GM18498 (cell line): ENCODE measurements around the gene NAV3.

Experiments used
- ATAC-seq: cut with Tn5 transposase; IDR thresholded peaks from one replicate; pipeline ENCODE4 v1.9.1; 2021; ENCODE audit warnings: mild to moderate bottlenecking, moderate library complexity; ENCODE audit not compliant: unreplicated experiment

NAV3 gene

GRCh38 chr12:77845831-77846230, 15.1 kb downstream of the NAV3 start:
- ATAC-seq, result no peak

GRCh38 chr12:77847060-77847541, 16.4 kb downstream of the NAV3 start:
- ATAC-seq, result peak; percentile 99

- ATAC-seq, result peak; percentile 22
Measured at GRCh38 chr12:77847680-77848431, 17.2 kb downstream of the NAV3 start.

GRCh38 chr12:77850129-77850528, 19.4 kb downstream of the NAV3 start:
- no peak for ATAC-seq

GRCh38 chr12:77850698-77851097, 20.0 kb downstream of the NAV3 start:
- ATAC-seq, result no peak

GRCh38 chr12:77855548-77855947, 24.9 kb downstream of the NAV3 start:
- no peak for ATAC-seq

- no peak for ATAC-seq
Measured at GRCh38 chr12:77861317-77861716, 30.6 kb downstream of the NAV3 start.

GRCh38 chr12:77865178-77865577, 34.5 kb downstream of the NAV3 start:
- no peak for ATAC-seq

- no peak for ATAC-seq
Measured at GRCh38 chr12:77878901-77879300, 48.2 kb downstream of the NAV3 start.

- ATAC-seq, result peak; percentile 63
Measured at GRCh38 chr12:77882709-77883108, 52.0 kb downstream of the NAV3 start.

GRCh38 chr12:77888611-77889010, 57.9 kb downstream of the NAV3 start:
- ATAC-seq, result no peak

- ATAC-seq, result no peak
Measured at GRCh38 chr12:77891518-77892147, 60.9 kb downstream of the NAV3 start.

- no peak for ATAC-seq
Measured at GRCh38 chr12:77893918-77894317, 63.2 kb downstream of the NAV3 start.

- ATAC-seq, result no peak
Measured at GRCh38 chr12:77894556-77894955, 63.9 kb downstream of the NAV3 start.

GRCh38 chr12:77895699-77896098, 65.0 kb downstream of the NAV3 start:
- no peak for ATAC-seq

GRCh38 chr12:77907936-77908335, 77.2 kb downstream of the NAV3 start:
- ATAC-seq, result no peak

GRCh38 chr12:77914081-77914488, 83.4 kb downstream of the NAV3 start:
- no peak for ATAC-seq

- ATAC-seq, result no peak
Measured at GRCh38 chr12:77915071-77915600, 84.4 kb downstream of the NAV3 start.

GRCh38 chr12:77916276-77916675, 85.6 kb downstream of the NAV3 start:
- ATAC-seq, result no peak

- no peak for ATAC-seq
Measured at GRCh38 chr12:77918046-77918445, 87.4 kb downstream of the NAV3 start.

GRCh38 chr12:77919450-77919849, 88.8 kb downstream of the NAV3 start:
- no peak for ATAC-seq

- no peak for ATAC-seq
Measured at GRCh38 chr12:77923882-77924281, 93.2 kb downstream of the NAV3 start.
